H9 (cell line): Measurements from ENCODE around the gene PYGB. TPM values are rescaled to one million over a fixed set of nuclear protein-coding genes. Genes with fewer than 3 reads are reported as not detected.

ENCODE experiments used
- DNase-seq: peaks from one replicate; pipeline ENCODE4 v3.0.0-alpha.2; 2017
- H2AFZ ChIP-seq: one replicate; pipeline ENCODE4 v1.6.1; 2013; ENCODE audit warnings: mild to moderate bottlenecking, low read length, control low read depth, moderate library complexity
- H2AK5ac ChIP-seq: 2 replicates; pipeline ENCODE4 v1.6.1; 2013; ENCODE audit warnings: low read length, control low read depth, mixed read lengths; ENCODE audit not compliant: insufficient read length
- H2BK120ac ChIP-seq: one replicate; pipeline ENCODE4 v1.6.1; 2013; ENCODE audit warnings: low read depth, mild to moderate bottlenecking, low read length, control low read depth, inconsistent platforms; ENCODE audit not compliant: poor library complexity, severe bottlenecking
- H2BK12ac ChIP-seq: 2 replicates; pipeline ENCODE4 v1.6.1; 2013; ENCODE audit warnings: low read length, control low read depth, mixed read lengths, low read depth; ENCODE audit not compliant: insufficient read length
- H2BK15ac ChIP-seq: 2 replicates; pipeline ENCODE4 v1.6.1; 2013; ENCODE audit warnings: low read depth, low read length, control low read depth
- H2BK20ac ChIP-seq: one replicate; pipeline ENCODE4 v1.6.1; 2013; ENCODE audit warnings: low read depth, mild to moderate bottlenecking, low read length, control low read depth, inconsistent platforms; ENCODE audit not compliant: poor library complexity, severe bottlenecking
- H2BK5ac ChIP-seq: 2 replicates; pipeline ENCODE4 v1.6.1; 2013; ENCODE audit warnings: low read length, control low read depth, mixed read lengths; ENCODE audit not compliant: insufficient read length
- H3K14ac ChIP-seq: 2 replicates; pipeline ENCODE4 v1.6.1; 2013; ENCODE audit warnings: low read length, control low read depth; ENCODE audit not compliant: insufficient read depth
- H3K18ac ChIP-seq: 2 replicates; pipeline ENCODE4 v1.6.1; 2013; ENCODE audit warnings: low read depth, mild to moderate bottlenecking, mixed read lengths, low read length, control low read depth; ENCODE audit not compliant: insufficient read length
- H3K23ac ChIP-seq: 2 replicates; pipeline ENCODE4 v1.6.1; 2013; ENCODE audit warnings: low read length, control low read depth, mixed read lengths, low read depth; ENCODE audit not compliant: insufficient read length
- H3K23me2 ChIP-seq: 2 replicates; pipeline ENCODE4 v1.6.1; 2013; ENCODE audit warnings: low read depth, mild to moderate bottlenecking, mixed read lengths, low read length, control low read depth; ENCODE audit not compliant: insufficient read length, poor library complexity, severe bottlenecking
- H3K27ac ChIP-seq: 2 replicates; pipeline ENCODE4 v1.5.1; 2013; ENCODE audit warnings: low read length, control low read depth, mixed read lengths, low read depth; ENCODE audit not compliant: insufficient read length
- H3K27me3 ChIP-seq: 2 replicates; pipeline ENCODE4 v1.6.1; 2013; ENCODE audit warnings: low read length, control low read depth, inconsistent platforms; ENCODE audit not compliant: insufficient read depth
- H3K4ac ChIP-seq: 2 replicates; pipeline ENCODE4 v1.6.1; 2013; ENCODE audit warnings: low read depth, mild to moderate bottlenecking, control low read depth, inconsistent platforms, low read length, moderate library complexity
- H3K4me1 ChIP-seq: 2 replicates; pipeline ENCODE4 v1.6.1; 2013; ENCODE audit warnings: low read length, control low read depth, inconsistent platforms; ENCODE audit not compliant: insufficient read depth
- H3K4me2 ChIP-seq: 2 replicates; pipeline ENCODE4 v1.6.1; 2013; ENCODE audit warnings: low read length, control low read depth, mixed read lengths; ENCODE audit not compliant: insufficient read length, insufficient read depth
- H3K56ac ChIP-seq: 2 replicates; pipeline ENCODE4 v1.6.1; 2013; ENCODE audit warnings: low read depth, mild to moderate bottlenecking, mixed read lengths, low read length, control low read depth; ENCODE audit not compliant: insufficient read length
- H3K79me1 ChIP-seq: 2 replicates; pipeline ENCODE4 v1.6.1; 2013; ENCODE audit warnings: low read depth, mild to moderate bottlenecking, moderate library complexity, low read length, control low read depth, inconsistent platforms; ENCODE audit not compliant: insufficient read depth, poor library complexity, severe bottlenecking
- H3K79me2 ChIP-seq: 2 replicates; pipeline ENCODE4 v1.6.1; 2013; ENCODE audit warnings: low read length, control low read depth, inconsistent platforms; ENCODE audit not compliant: insufficient read depth
- H3K9ac ChIP-seq: 2 replicates; pipeline ENCODE4 v1.6.1; 2013; ENCODE audit warnings: low read length, control low read depth, mixed read lengths; ENCODE audit not compliant: insufficient read length; ENCODE audit errors: extremely low read depth
- H3K9me3 ChIP-seq: one replicate; pipeline ENCODE4 v1.6.1; 2013; ENCODE audit warnings: low read depth, low read length, inconsistent platforms; ENCODE audit not compliant: control insufficient read depth
- H3T11ph ChIP-seq: one replicate; pipeline ENCODE4 v1.6.1; 2013; ENCODE audit warnings: mild to moderate bottlenecking, low read length, control low read depth, inconsistent platforms
- H4K20me1 ChIP-seq: one replicate; pipeline ENCODE4 v1.6.1; 2013; ENCODE audit not compliant: control insufficient read depth, insufficient read length, insufficient read depth
- H4K5ac ChIP-seq: 2 replicates; pipeline ENCODE4 v1.6.1; 2013; ENCODE audit warnings: low read depth, mild to moderate bottlenecking, mixed read lengths, low read length, control low read depth; ENCODE audit not compliant: insufficient read length
- H4K8ac ChIP-seq: replicated peaks from 2 replicates; pipeline ENCODE4 v1.6.1; 2013; ENCODE audit warnings: low read length, control low read depth, mixed read lengths, low read depth; ENCODE audit not compliant: insufficient read length
- H4K91ac ChIP-seq: 2 replicates; pipeline ENCODE4 v1.6.1; 2013; ENCODE audit warnings: low read depth, mild to moderate bottlenecking, moderate library complexity, mixed read lengths, low read length, control low read depth; ENCODE audit not compliant: insufficient read length
- H3K27ac Mint-ChIP-seq, 3 experiments: 2 replicates in 2 of 3; 3 replicates in 1 of 3; pipeline ENCODE4 v1.8.0; 2020 to 2021; ENCODE audit warnings: mixed read lengths in 3 of 3, mild to moderate bottlenecking in 1 of 3, moderate library complexity in 1 of 3
- H3K27me3 Mint-ChIP-seq: 2 replicates; pipeline ENCODE4 v1.8.0; 2021; ENCODE audit warnings: low read depth, mild to moderate bottlenecking, moderate library complexity, mixed read lengths
- H3K36me3 Mint-ChIP-seq, 3 experiments: 2 replicates in 2 of 3; 3 replicates in 1 of 3; pipeline ENCODE4 v1.8.0; 2020 to 2021; ENCODE audit warnings: low read depth in 3 of 3, mixed read lengths in 3 of 3; ENCODE audit not compliant: insufficient read depth in 1 of 3
- H3K4me1 Mint-ChIP-seq, 2 experiments: 2 replicates each; pipeline ENCODE4 v1.8.0; 2020; ENCODE audit warnings: mixed read lengths in 2 of 2
- H3K4me3 Mint-ChIP-seq, 2 experiments: 2 replicates in 1 of 2; 3 replicates in 1 of 2; pipeline ENCODE4 v1.8.0; 2020 to 2021; ENCODE audit warnings: mild to moderate bottlenecking in 2 of 2, mixed read lengths in 2 of 2, moderate library complexity in 1 of 2
- H3K9me3 Mint-ChIP-seq, 2 experiments: 2 replicates in 1 of 2; 3 replicates in 1 of 2; pipeline ENCODE4 v1.8.0; 2020; ENCODE audit warnings: mild to moderate bottlenecking in 2 of 2, mixed read lengths in 2 of 2, moderate library complexity in 1 of 2
- WGBS: extraction: QIAGEN DNeasy Blood & Tissue Kit; methylation state at CpG from one replicate; pipeline ENCODE4 v1.1.7; 2013; ENCODE audit warnings: missing lambda C conversion rate, low lambda C conversion rate, mixed read lengths; ENCODE audit not compliant: insufficient read length; ENCODE audit errors: extremely low coverage; 5-methylcytosine and 5-hydroxymethylcytosine counted together
- total RNA-seq: library from RNA; stranded (reverse); gene quantifications from 2 replicates; pipeline ENCODE4 v1.2.1, GENCODE V29; 2021
- TF ChIP-seq, protein P1 (sequence below): fragments of 200-600 bp; sonication (generic); conservative IDR thresholded peaks from 3 replicates; pipeline ENCODE4 v1.8.0; 2021; ENCODE audit warnings: antibody characterized with exemption, mild to moderate bottlenecking

Gene PYGB
- total RNA-seq, 1 experiment from 2014 or later = 46.9 TPM

DNA sequence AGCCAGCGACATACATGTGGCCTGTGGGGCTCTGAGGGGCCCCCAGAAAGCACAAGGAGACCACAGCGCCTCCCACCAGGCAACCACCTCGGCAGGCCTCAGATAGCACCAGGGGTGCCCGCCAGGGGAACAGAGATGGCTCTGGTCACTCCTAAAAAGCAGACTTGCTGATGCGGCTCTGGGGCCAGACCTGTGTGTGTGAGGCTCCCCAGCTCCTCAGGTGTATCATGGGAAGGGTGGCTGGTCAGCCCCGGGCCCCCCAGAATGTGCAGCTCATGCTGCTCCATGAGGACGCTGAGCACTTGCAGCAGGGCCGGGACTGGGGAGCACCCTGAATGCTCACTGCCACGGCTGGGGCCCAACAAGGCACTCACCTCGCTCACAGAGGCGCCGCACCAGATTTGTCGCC is 60.2 kb downstream of the PYGB start:
- DNase-seq = no peak
- peaks cover 5 to 6% of the 10 kb centered on the region in 2 experiments for H3K4me1 Mint-ChIP-seq
- no peak overlapping the region for H2AK5ac ChIP-seq
- no peaks in the 10 kb centered on the region for H3K79me2 ChIP-seq
- no peak overlapping the region for H3K56ac ChIP-seq
- no peak overlapping the region for H2AFZ ChIP-seq
- H4K5ac ChIP-seq = no peak overlapping the region
- TF ChIP-seq, protein P1, sequence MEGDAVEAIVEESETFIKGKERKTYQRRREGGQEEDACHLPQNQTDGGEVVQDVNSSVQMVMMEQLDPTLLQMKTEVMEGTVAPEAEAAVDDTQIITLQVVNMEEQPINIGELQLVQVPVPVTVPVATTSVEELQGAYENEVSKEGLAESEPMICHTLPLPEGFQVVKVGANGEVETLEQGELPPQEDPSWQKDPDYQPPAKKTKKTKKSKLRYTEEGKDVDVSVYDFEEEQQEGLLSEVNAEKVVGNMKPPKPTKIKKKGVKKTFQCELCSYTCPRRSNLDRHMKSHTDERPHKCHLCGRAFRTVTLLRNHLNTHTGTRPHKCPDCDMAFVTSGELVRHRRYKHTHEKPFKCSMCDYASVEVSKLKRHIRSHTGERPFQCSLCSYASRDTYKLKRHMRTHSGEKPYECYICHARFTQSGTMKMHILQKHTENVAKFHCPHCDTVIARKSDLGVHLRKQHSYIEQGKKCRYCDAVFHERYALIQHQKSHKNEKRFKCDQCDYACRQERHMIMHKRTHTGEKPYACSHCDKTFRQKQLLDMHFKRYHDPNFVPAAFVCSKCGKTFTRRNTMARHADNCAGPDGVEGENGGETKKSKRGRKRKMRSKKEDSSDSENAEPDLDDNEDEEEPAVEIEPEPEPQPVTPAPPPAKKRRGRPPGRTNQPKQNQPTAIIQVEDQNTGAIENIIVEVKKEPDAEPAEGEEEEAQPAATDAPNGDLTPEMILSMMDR = no peak
- no peak overlapping the region for H2BK20ac ChIP-seq
- peaks cover 3% of the 10 kb centered on the region for H4K20me1 ChIP-seq
- no peaks in the 10 kb centered on the region for H3K27me3 Mint-ChIP-seq
- WGBS = no CpG with 5 or more reads among the region's 13 CpGs
- no peaks in the 10 kb centered on the region for H3K79me1 ChIP-seq
- no peak overlapping the region for H3K27ac ChIP-seq
- H3K4me2 ChIP-seq = no peak overlapping the region
- no peaks in the 10 kb centered on the region for H3K27me3 ChIP-seq
- no peaks in the 10 kb centered on the region; the same call in 1 of the 2 replicates for H3K4me1 ChIP-seq
- no peak overlapping the region for H3K4me3 Mint-ChIP-seq
- no peak overlapping the region for H4K91ac ChIP-seq
- H3K9me3 ChIP-seq = no peaks in the 10 kb centered on the region
- no peak overlapping the region for H2BK12ac ChIP-seq
- H3K4ac ChIP-seq = no peak overlapping the region
- H3K23ac ChIP-seq = no peak overlapping the region
- H3K9me3 Mint-ChIP-seq = peaks cover 4 to 5% of the 10 kb centered on the region in 2 experiments; a peak in 4 of 5 replicates
- H3K14ac ChIP-seq = no peak overlapping the region
- no peaks in the 10 kb centered on the region for H3K23me2 ChIP-seq
- H2BK5ac ChIP-seq = no peak overlapping the region
- no peak overlapping the region for H4K8ac ChIP-seq
- peak overlapping the region in 1 of 3 experiments; percentile 34; a peak in 1 of 7 replicates for H3K27ac Mint-ChIP-seq
- H3K18ac ChIP-seq = no peak overlapping the region
- H3K36me3 Mint-ChIP-seq = peaks cover 13 to 32% (median 27%) of the 10 kb centered on the region in 3 experiments
- H3K9ac ChIP-seq = no peak overlapping the region
- H3T11ph ChIP-seq = no peak overlapping the region
- no peak overlapping the region for H2BK120ac ChIP-seq
- H2BK15ac ChIP-seq = no peak overlapping the region
